Astrocyte (in vitro differentiated cells and primary cell): Measurements from ENCODE around the gene RAD51B. TPM values are rescaled to one million over a fixed set of nuclear protein-coding genes. Genes with fewer than 3 reads are reported as not detected.

ENCODE experiments used
- DNase-seq: peaks from one replicate; pipeline ENCODE4 v3.0.0-alpha.2; 2010; ENCODE audit warnings: low read depth
- FAIRE-seq: peaks from 2 replicates; lab custom pipeline; 2011; peaks lifted over from hg19 to GRCh38; lab: Jason Lieb, UNC
- H2AFZ ChIP-seq: 2 replicates; pipeline ENCODE4 v1.6.0; 2012; ENCODE audit warnings: low read depth, low read length, inconsistent platforms
- H3K27ac ChIP-seq: 2 replicates; pipeline ENCODE4 v1.5.1; 2011; ENCODE audit warnings: low read depth, low read length, inconsistent platforms
- H3K27me3 ChIP-seq: 2 replicates; pipeline ENCODE4 v1.6.0; 2011; ENCODE audit warnings: low read length, inconsistent platforms; ENCODE audit not compliant: insufficient read depth
- H3K36me3 ChIP-seq: 2 replicates; pipeline ENCODE4 v1.5.1; 2011; ENCODE audit warnings: low read length, inconsistent platforms; ENCODE audit not compliant: insufficient read depth
- H3K4me1 ChIP-seq: 2 replicates; pipeline ENCODE4 v1.5.1; 2011; ENCODE audit warnings: low read length, inconsistent platforms; ENCODE audit not compliant: insufficient read depth
- H3K4me2 ChIP-seq: 2 replicates; pipeline ENCODE4 v1.6.0; 2012; ENCODE audit warnings: low read length, inconsistent platforms
- H3K4me3 ChIP-seq: 2 replicates; pipeline ENCODE4 v1.5.1; 2011; ENCODE audit warnings: low read depth, mild to moderate bottlenecking, low read length, inconsistent platforms; ENCODE audit not compliant: insufficient read depth
- H3K79me2 ChIP-seq: 2 replicates; pipeline ENCODE4 v1.6.0; 2012; ENCODE audit warnings: mild to moderate bottlenecking, low read length, inconsistent platforms; ENCODE audit not compliant: insufficient read depth
- H3K9ac ChIP-seq: 2 replicates; pipeline ENCODE4 v1.6.0; 2012; ENCODE audit warnings: mild to moderate bottlenecking, low read length, inconsistent platforms
- H3K9me3 ChIP-seq: 2 replicates; pipeline ENCODE4 v1.5.1; 2012; ENCODE audit warnings: low read depth, mild to moderate bottlenecking, low read length, inconsistent platforms; ENCODE audit not compliant: insufficient read depth
- H4K20me1 ChIP-seq: 2 replicates; pipeline ENCODE4 v1.6.0; 2012; ENCODE audit warnings: low read length, inconsistent platforms; ENCODE audit not compliant: insufficient read depth
- H3K27ac Mint-ChIP-seq: one replicate; pipeline ENCODE4 v1.8.0; 2021; ENCODE audit warnings: mild to moderate bottlenecking, mixed read lengths; ENCODE audit not compliant: unreplicated experiment
- H3K27me3 Mint-ChIP-seq: one replicate; pipeline ENCODE4 v1.8.0; 2021; ENCODE audit warnings: low read depth, mixed read lengths; ENCODE audit not compliant: unreplicated experiment
- H3K36me3 Mint-ChIP-seq: one replicate; pipeline ENCODE4 v1.8.0; 2021; ENCODE audit warnings: low read depth, mixed read lengths; ENCODE audit not compliant: unreplicated experiment
- H3K4me1 Mint-ChIP-seq: one replicate; pipeline ENCODE4 v1.8.0; 2021; ENCODE audit warnings: low read depth, mixed read lengths; ENCODE audit not compliant: unreplicated experiment
- H3K4me3 Mint-ChIP-seq: one replicate; pipeline ENCODE4 v1.8.0; 2021; ENCODE audit warnings: mild to moderate bottlenecking, moderate library complexity, mixed read lengths; ENCODE audit not compliant: unreplicated experiment
- H3K9me3 Mint-ChIP-seq: one replicate; pipeline ENCODE4 v1.8.0; 2021; ENCODE audit warnings: mild to moderate bottlenecking, mixed read lengths; ENCODE audit not compliant: unreplicated experiment
- CTCF ChIP-seq: IDR thresholded peaks from 2 replicates; pipeline ENCODE4 v1.5.1; 2011; ENCODE audit warnings: low read depth, mild to moderate bottlenecking, inconsistent platforms, low read length, moderate library complexity; ENCODE audit not compliant: insufficient read depth
- EZH2 ChIP-seq: IDR thresholded peaks from 2 replicates; pipeline ENCODE4 v1.6.1; 2012; ENCODE audit warnings: mild to moderate bottlenecking, low read length, inconsistent platforms; ENCODE audit not compliant: insufficient read depth
- total RNA-seq: library from RNA; stranded (reverse); gene quantifications from 2 replicates; pipeline ENCODE4 v1.2.1, GENCODE V29; 2021

The RAD51B gene
- total RNA-seq, 1 donor from 2014 or later = 10.8 TPM

GRCh38 chr14:68274725-68275124, 455.1 kb downstream of the RAD51B start:
- H3K4me1 Mint-ChIP-seq = peaks cover 10% of the 10 kb centered on the region
- no peaks in the 10 kb centered on the region for H3K9me3 Mint-ChIP-seq
- no peaks in the 10 kb centered on the region for H3K36me3 Mint-ChIP-seq
- Histone ChIP-seq H3K79me2 (no peaks in the 10 kb centered on the region), H3K4me3 (no peak overlapping the region), H3K27me3 (no peaks in the 10 kb centered on the region), H3K27ac (no peak overlapping the region), H2AFZ (no peak overlapping the region), H4K20me1 (no peaks in the 10 kb centered on the region), H3K36me3 (no peaks in the 10 kb centered on the region), H3K4me1 (no peaks in the 10 kb centered on the region), H3K9me3 (no peaks in the 10 kb centered on the region), H3K9ac (no peak overlapping the region), H3K4me2 (no peak overlapping the region)
- H3K27me3 Mint-ChIP-seq = no peaks in the 10 kb centered on the region
- no peak overlapping the region for H3K27ac Mint-ChIP-seq
- H3K4me3 Mint-ChIP-seq = no peak overlapping the region
- no peak for FAIRE-seq
- DNase-seq = no peak
- TF ChIP-seq CTCF (no peak), EZH2 (no peak)

- peak overlapping the region; percentile 67 for H3K27ac Mint-ChIP-seq
- H3K79me2 ChIP-seq = no peaks in the 10 kb centered on the region
- H3K27me3 Mint-ChIP-seq = no peaks in the 10 kb centered on the region
- H3K4me3 ChIP-seq = no peak overlapping the region
- peak overlapping the region; percentile 9 for H3K4me3 Mint-ChIP-seq
- no peaks in the 10 kb centered on the region for H4K20me1 ChIP-seq
- no peaks in the 10 kb centered on the region for H3K9me3 ChIP-seq
- H3K4me2 ChIP-seq = no peak overlapping the region
- no peaks in the 10 kb centered on the region for H3K4me1 ChIP-seq
- H3K4me1 Mint-ChIP-seq = peaks cover 10% of the 10 kb centered on the region
- no peak overlapping the region for H3K9ac ChIP-seq
- H3K9me3 Mint-ChIP-seq = no peaks in the 10 kb centered on the region
- H3K27me3 ChIP-seq = no peaks in the 10 kb centered on the region
- H2AFZ ChIP-seq = no peak overlapping the region
- FAIRE-seq = peak; percentile 63
- H3K27ac ChIP-seq = no peak overlapping the region
- no peaks in the 10 kb centered on the region for H3K36me3 ChIP-seq
- H3K36me3 Mint-ChIP-seq = no peaks in the 10 kb centered on the region
- TF ChIP-seq CTCF (no peak), EZH2 (no peak)
- peak; percentile 87 for DNase-seq
These were observed 459.2 kb downstream of the RAD51B start for GRCh38 chr14:68278576-68279436.

GRCh38 chr14:68279437-68279720, 459.8 kb downstream of the RAD51B start:
- no peaks in the 10 kb centered on the region for H3K4me1 ChIP-seq
- H3K27me3 ChIP-seq = no peaks in the 10 kb centered on the region
- H3K4me3 Mint-ChIP-seq = no peak overlapping the region
- no peak overlapping the region for H3K4me2 ChIP-seq
- no peaks in the 10 kb centered on the region for H3K9me3 ChIP-seq
- H3K27ac ChIP-seq = no peak overlapping the region
- H3K9me3 Mint-ChIP-seq = no peaks in the 10 kb centered on the region
- no peak overlapping the region for H3K27ac Mint-ChIP-seq
- H3K4me3 ChIP-seq = no peak overlapping the region
- no peak overlapping the region for H2AFZ ChIP-seq
- no peaks in the 10 kb centered on the region for H4K20me1 ChIP-seq
- H3K79me2 ChIP-seq = no peaks in the 10 kb centered on the region
- H3K36me3 Mint-ChIP-seq = no peaks in the 10 kb centered on the region
- no peaks in the 10 kb centered on the region for H3K27me3 Mint-ChIP-seq
- H3K4me1 Mint-ChIP-seq = peaks cover 10% of the 10 kb centered on the region
- no peak overlapping the region for H3K9ac ChIP-seq
- no peak for TF ChIP-seq EZH2
- TF ChIP-seq CTCF = no peak
- DNase-seq (no peak), FAIRE-seq (no peak)
- no peaks in the 10 kb centered on the region for H3K36me3 ChIP-seq
